ENCODE results near the gene PREP. TPM values are rescaled to one million over a fixed set of nuclear protein-coding genes. Genes with fewer than 3 reads are reported as not detected.

Gene PREP
- total RNA-seq, 1 donor from 2014 or later = 55.4 TPM

GRCh38 chr6:105336986-105337385 lies 65.9 kb downstream of the PREP start:
- Histone ChIP-seq H3K9me3 (ENCODE audit: insufficient read depth, low read depth, low read length) (no peaks in the 10 kb centered on the region), H3K27me3 (ENCODE audit: insufficient read depth, low read length) (no peaks in the 10 kb centered on the region), H3K9ac (ENCODE audit: low read length) (no peak overlapping the region), H3K4me1 (ENCODE audit: insufficient read depth, low read length) (no peaks in the 10 kb centered on the region), H3K36me3 (ENCODE audit: insufficient read depth, low read length) (peaks cover 2% of the 10 kb centered on the region), H3K27ac (ENCODE audit: low read depth, low read length) (no peak overlapping the region), H2AFZ (ENCODE audit: low read depth, low read length) (no peak overlapping the region), H3K4me2 (ENCODE audit: low read length) (no peak overlapping the region), H3K4me3 (ENCODE audit: insufficient read depth, low read depth, low read length) (no peak overlapping the region), H4K20me1 (ENCODE audit: insufficient read depth, low read length) (peaks cover 14% of the 10 kb centered on the region), H3K79me2 (ENCODE audit: insufficient read depth, low read length) (no peaks in the 10 kb centered on the region)
- Mint-ChIP-seq H3K9me3 (ENCODE audit: unreplicated experiment) (peaks cover 4% of the 10 kb centered on the region), H3K4me3 (ENCODE audit: unreplicated experiment) (no peak overlapping the region), H3K27me3 (ENCODE audit: low read depth, unreplicated experiment) (no peaks in the 10 kb centered on the region), H3K36me3 (ENCODE audit: low read depth, unreplicated experiment) (peaks cover 28% of the 10 kb centered on the region), H3K4me1 (ENCODE audit: low read depth, unreplicated experiment) (no peaks in the 10 kb centered on the region), H3K27ac (ENCODE audit: unreplicated experiment) (no peak overlapping the region)
- no peak for DNase-seq (ENCODE audit: low read depth)
- FAIRE-seq = no peak
- TF ChIP-seq EZH2 (IDR thresholded peaks at IDR 0.05; ENCODE audit: insufficient read depth, low read length) = no peak
- no peak for TF ChIP-seq CTCF (IDR thresholded peaks at IDR 0.05; ENCODE audit: insufficient read depth, low read depth, low read length)

GRCh38 chr6:105332576-105332975 lies 70.3 kb downstream of the PREP start:
- Histone ChIP-seq H3K27ac (ENCODE audit: low read depth, low read length) (no peak overlapping the region), H3K27me3 (ENCODE audit: insufficient read depth, low read length) (no peaks in the 10 kb centered on the region), H3K79me2 (ENCODE audit: insufficient read depth, low read length) (no peaks in the 10 kb centered on the region), H3K4me2 (ENCODE audit: low read length) (no peak overlapping the region), H2AFZ (ENCODE audit: low read depth, low read length) (no peak overlapping the region), H3K36me3 (ENCODE audit: insufficient read depth, low read length) (peaks cover 17% of the 10 kb centered on the region), H3K4me3 (ENCODE audit: insufficient read depth, low read depth, low read length) (no peak overlapping the region), H3K9me3 (ENCODE audit: insufficient read depth, low read depth, low read length) (no peaks in the 10 kb centered on the region), H4K20me1 (ENCODE audit: insufficient read depth, low read length) (peaks cover 17% of the 10 kb centered on the region), H3K9ac (ENCODE audit: low read length) (no peak overlapping the region), H3K4me1 (ENCODE audit: insufficient read depth, low read length) (peaks cover 2% of the 10 kb centered on the region)
- H3K27me3 Mint-ChIP-seq (ENCODE audit: low read depth, unreplicated experiment) = no peaks in the 10 kb centered on the region
- H3K9me3 Mint-ChIP-seq (ENCODE audit: unreplicated experiment) = no peaks in the 10 kb centered on the region
- peaks cover 3% of the 10 kb centered on the region for H3K4me1 Mint-ChIP-seq (ENCODE audit: low read depth, unreplicated experiment)
- no peak overlapping the region for H3K27ac Mint-ChIP-seq (ENCODE audit: unreplicated experiment)
- no peak overlapping the region for H3K4me3 Mint-ChIP-seq (ENCODE audit: unreplicated experiment)
- H3K36me3 Mint-ChIP-seq (ENCODE audit: low read depth, unreplicated experiment) = peaks cover 26% of the 10 kb centered on the region
- FAIRE-seq (no peak), DNase-seq (ENCODE audit: low read depth) (no peak)
- TF ChIP-seq CTCF (IDR thresholded peaks at IDR 0.05; ENCODE audit: insufficient read depth, low read depth, low read length) (no peak), EZH2 (IDR thresholded peaks at IDR 0.05; ENCODE audit: insufficient read depth, low read length) (no peak)

GRCh38 chr6:105331927-105332326 lies 71.0 kb downstream of the PREP start:
- no peak for FAIRE-seq
- DNase-seq (ENCODE audit: low read depth) = no peak
- Mint-ChIP-seq H3K36me3 (ENCODE audit: low read depth, unreplicated experiment) (peaks cover 26% of the 10 kb centered on the region), H3K4me1 (ENCODE audit: low read depth, unreplicated experiment) (peaks cover 9% of the 10 kb centered on the region), H3K27me3 (ENCODE audit: low read depth, unreplicated experiment) (no peaks in the 10 kb centered on the region), H3K27ac (ENCODE audit: unreplicated experiment) (no peak overlapping the region), H3K4me3 (ENCODE audit: unreplicated experiment) (no peak overlapping the region), H3K9me3 (ENCODE audit: unreplicated experiment) (no peaks in the 10 kb centered on the region)
- no peaks in the 10 kb centered on the region for H3K27me3 ChIP-seq (ENCODE audit: insufficient read depth, low read length)
- no peaks in the 10 kb centered on the region for H3K79me2 ChIP-seq (ENCODE audit: insufficient read depth, low read length)
- H2AFZ ChIP-seq (ENCODE audit: low read depth, low read length) = no peak overlapping the region
- H4K20me1 ChIP-seq (ENCODE audit: insufficient read depth, low read length) = peaks cover 19% of the 10 kb centered on the region
- TF ChIP-seq CTCF (IDR thresholded peaks at IDR 0.05; ENCODE audit: insufficient read depth, low read depth, low read length) (no peak), EZH2 (IDR thresholded peaks at IDR 0.05; ENCODE audit: insufficient read depth, low read length) (no peak)
- H3K4me1 ChIP-seq (ENCODE audit: insufficient read depth, low read length) = peaks cover 8% of the 10 kb centered on the region
- H3K36me3 ChIP-seq (ENCODE audit: insufficient read depth, low read length) = peaks cover 17% of the 10 kb centered on the region
- H3K4me2 ChIP-seq (ENCODE audit: low read length) = no peak overlapping the region
- H3K9me3 ChIP-seq (ENCODE audit: insufficient read depth, low read depth, low read length) = no peaks in the 10 kb centered on the region
- no peak overlapping the region for H3K9ac ChIP-seq (ENCODE audit: low read length)
- no peak overlapping the region for H3K4me3 ChIP-seq (ENCODE audit: insufficient read depth, low read depth, low read length)
- H3K27ac ChIP-seq (ENCODE audit: low read depth, low read length) = no peak overlapping the region

Data from astrocyte (in vitro differentiated cells and primary cell).